Measurements from ENCODE around the gene RPL11.

RPL11 gene

GRCh38 chr1:23742670-23743286 is 51.2 kb downstream of the RPL11 start:
- no peak for TF ChIP-seq CTCF (conservative IDR thresholded peaks at IDR 0.05)
- peak overlapping the region; percentile 93 for H3K27ac ChIP-seq

GRCh38 chr1:23743287-23744152 is 51.9 kb downstream of the RPL11 start, which contains the start of gene ELOA:
Gene ELOA (plus strand): TSS chr1:23743471. CDS start chr1:23743504, 33 bp downstream.
- peak within 1 kb of the TSS; percentile 93 for H3K27ac ChIP-seq
- no peak for TF ChIP-seq CTCF (conservative IDR thresholded peaks at IDR 0.05)

- TF ChIP-seq CTCF (conservative IDR thresholded peaks at IDR 0.05) = peak; percentile 59; the same call in 1 of the 2 replicates
- H3K27ac ChIP-seq = peak overlapping the region; percentile 93
These were observed 53.9 kb downstream of the RPL11 start for GRCh38 chr1:23745515-23745914.
